Osteocyte (in vitro differentiated cells): Measurements from ENCODE around the gene KCNIP4. TPM values are rescaled to one million over a fixed set of nuclear protein-coding genes. Genes with fewer than 3 reads are reported as not detected.

Source experiments
- DNase-seq: peaks from one replicate; pipeline ENCODE4 v3.0.0; 2021; ENCODE audit warnings: mixed read lengths; ENCODE audit not compliant: unreplicated experiment; ENCODE audit errors: extremely low spot score
- H3K27ac Mint-ChIP-seq: one replicate; pipeline ENCODE4 v1.8.0; 2021; ENCODE audit warnings: mild to moderate bottlenecking, mixed read lengths; ENCODE audit not compliant: unreplicated experiment
- H3K27me3 Mint-ChIP-seq: one replicate; pipeline ENCODE4 v1.8.0; 2021; ENCODE audit warnings: mixed read lengths; ENCODE audit not compliant: unreplicated experiment
- H3K36me3 Mint-ChIP-seq: one replicate; pipeline ENCODE4 v1.8.0; 2021; ENCODE audit warnings: mixed read lengths; ENCODE audit not compliant: unreplicated experiment
- H3K4me1 Mint-ChIP-seq: one replicate; pipeline ENCODE4 v1.8.0; 2021; ENCODE audit warnings: mixed read lengths; ENCODE audit not compliant: unreplicated experiment
- H3K4me3 Mint-ChIP-seq: one replicate; pipeline ENCODE4 v1.8.0; 2021; ENCODE audit warnings: mild to moderate bottlenecking, moderate library complexity, mixed read lengths; ENCODE audit not compliant: unreplicated experiment
- H3K9me3 Mint-ChIP-seq: one replicate; pipeline ENCODE4 v1.8.0; 2021; ENCODE audit warnings: mixed read lengths; ENCODE audit not compliant: unreplicated experiment
- CTCF ChIP-seq: fragments of 200-600 bp; sonication (generic); IDR thresholded peaks from 2 replicates; pipeline ENCODE4 v1.5.0; 2021; ENCODE audit warnings: antibody characterized with exemption, mild to moderate bottlenecking, moderate library complexity
- total RNA-seq: library from RNA; stranded (reverse); gene quantifications from 2 replicates; pipeline ENCODE4 v1.2.1, GENCODE V29; 2021

The KCNIP4 gene
- total RNA-seq, 1 donor from 2014 or later, result 0.24 TPM

DNA sequence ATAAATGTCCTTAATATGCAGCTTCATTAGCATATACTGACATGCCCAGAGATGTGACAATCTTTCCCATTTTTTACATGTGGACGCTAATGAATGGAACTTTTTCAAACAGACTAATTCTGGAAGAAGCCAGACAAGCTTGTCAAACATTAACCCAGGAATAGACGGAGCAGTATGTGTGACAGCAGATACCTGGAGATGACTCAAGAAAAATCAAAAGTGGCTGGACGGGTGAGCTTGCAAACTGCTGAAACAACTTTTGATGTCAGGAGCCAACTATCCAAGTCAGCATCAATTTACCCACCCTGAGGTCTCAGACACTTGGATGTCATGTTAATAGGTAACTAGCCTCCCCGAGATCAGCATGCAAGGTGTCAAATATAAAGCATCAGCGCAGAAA is 1065.3 kb downstream of the KCNIP4 start:
- no peaks in the 10 kb centered on the region for H3K36me3 Mint-ChIP-seq
- H3K27me3 Mint-ChIP-seq, result peaks cover 17% of the 10 kb centered on the region
- TF ChIP-seq CTCF, result no peak
- no peaks in the 10 kb centered on the region for H3K4me1 Mint-ChIP-seq
- peaks cover 4% of the 10 kb centered on the region for H3K9me3 Mint-ChIP-seq
- no peak for DNase-seq
- H3K27ac Mint-ChIP-seq, result no peak overlapping the region
- H3K4me3 Mint-ChIP-seq, result no peak overlapping the region

DNA sequence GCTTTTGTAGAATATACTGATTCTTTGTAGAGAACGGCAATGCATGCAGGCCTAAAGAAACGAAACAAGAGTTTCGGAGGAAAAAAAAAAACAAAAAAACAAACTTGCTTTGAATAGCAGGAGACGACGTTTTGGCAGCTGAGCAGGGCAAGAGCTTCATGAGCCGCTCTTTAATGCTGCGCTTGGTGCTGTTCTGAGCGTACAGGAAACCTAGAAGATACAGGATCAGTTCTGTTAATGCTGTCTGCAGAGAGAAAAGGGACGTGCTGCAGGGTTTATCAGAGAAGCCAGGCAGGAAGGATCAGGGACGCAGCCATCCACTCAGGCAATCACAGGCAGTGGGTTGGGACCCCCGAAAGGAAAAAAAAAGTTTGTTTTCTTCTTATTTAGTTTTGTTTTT is 1066.1 kb downstream of the KCNIP4 start:
- H3K36me3 Mint-ChIP-seq, result no peaks in the 10 kb centered on the region
- TF ChIP-seq CTCF, result no peak
- H3K9me3 Mint-ChIP-seq, result peaks cover 4% of the 10 kb centered on the region
- no peak overlapping the region for H3K27ac Mint-ChIP-seq
- no peak for DNase-seq
- H3K4me1 Mint-ChIP-seq, result no peaks in the 10 kb centered on the region
- peaks cover 17% of the 10 kb centered on the region for H3K27me3 Mint-ChIP-seq
- no peak overlapping the region for H3K4me3 Mint-ChIP-seq

DNA sequence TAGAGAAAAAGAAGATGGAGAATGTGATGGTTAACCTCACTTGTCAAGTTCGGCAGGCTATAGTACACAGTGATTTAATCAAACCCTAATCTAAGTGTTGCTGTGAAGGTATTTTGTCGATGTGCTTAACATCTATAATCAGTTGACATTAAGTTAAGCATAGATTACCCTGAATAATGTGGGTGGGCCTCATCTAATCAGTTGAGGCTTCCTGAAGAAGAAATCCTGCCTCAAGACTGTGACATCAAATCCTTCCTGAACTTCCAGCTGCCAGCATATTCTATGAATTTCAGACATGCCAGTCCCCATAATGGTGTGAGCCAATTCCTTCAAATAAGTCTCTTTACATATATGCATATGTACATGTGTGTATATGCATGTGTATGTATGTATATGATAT is 1066.9 kb downstream of the KCNIP4 start:
- no peaks in the 10 kb centered on the region for H3K36me3 Mint-ChIP-seq
- no peak overlapping the region for H3K4me3 Mint-ChIP-seq
- peaks cover 1% of the 10 kb centered on the region for H3K9me3 Mint-ChIP-seq
- no peaks in the 10 kb centered on the region for H3K4me1 Mint-ChIP-seq
- H3K27ac Mint-ChIP-seq, result no peak overlapping the region
- no peak for TF ChIP-seq CTCF
- H3K27me3 Mint-ChIP-seq, result peaks cover 15% of the 10 kb centered on the region
- no peak for DNase-seq

DNA sequence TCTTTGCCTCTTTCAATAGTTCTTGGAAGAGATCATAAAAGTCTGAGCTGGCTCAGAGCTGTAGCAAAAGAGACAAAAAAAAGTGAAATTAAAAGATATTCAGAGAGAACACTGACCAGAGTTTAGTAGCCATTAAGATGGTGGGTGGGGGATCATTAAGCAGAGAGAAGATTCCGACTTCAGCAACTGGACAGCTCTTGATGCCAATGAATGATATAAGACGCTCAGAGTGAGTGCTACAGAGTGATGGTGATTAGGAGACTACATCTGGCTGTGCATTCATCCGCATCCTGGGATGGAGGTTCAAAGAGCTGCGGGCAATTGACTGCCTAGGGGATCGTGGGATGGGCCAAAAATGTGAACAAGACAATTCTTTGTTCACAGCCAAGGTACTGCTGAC is 1069.8 kb downstream of the KCNIP4 start:
- Mint-ChIP-seq H3K9me3 (no peaks in the 10 kb centered on the region), H3K4me1 (no peaks in the 10 kb centered on the region), H3K36me3 (no peaks in the 10 kb centered on the region), H3K4me3 (no peak overlapping the region), H3K27me3 (peaks cover 10% of the 10 kb centered on the region), H3K27ac (no peak overlapping the region)
- no peak for DNase-seq
- no peak for TF ChIP-seq CTCF

- H3K27ac Mint-ChIP-seq, result no peak overlapping the region
- no peaks in the 10 kb centered on the region for H3K4me1 Mint-ChIP-seq
- TF ChIP-seq CTCF, result no peak
- H3K36me3 Mint-ChIP-seq, result no peaks in the 10 kb centered on the region
- DNase-seq, result no peak
- no peak overlapping the region for H3K4me3 Mint-ChIP-seq
- H3K27me3 Mint-ChIP-seq, result peaks cover 26% of the 10 kb centered on the region
- H3K9me3 Mint-ChIP-seq, result no peaks in the 10 kb centered on the region
Observed at GRCh38 chr4:20870436-20870835, 1078.1 kb downstream of the KCNIP4 start.
